ENCODE results near the gene PKHD1.

- TF ChIP-seq CTCF (IDR thresholded peaks at IDR 0.05) (no peak), EZH2 (IDR thresholded peaks at IDR 0.05; ENCODE audit: borderline replicate concordance, insufficient read depth, low read depth, low read length, poor library complexity, severe bottlenecking) (no peak)
Observed at GRCh38 chr6:52125572-52125971, 38.2 kb upstream of the PKHD1 start.

Data from B cell (primary cell).